Stomach smooth muscle (tissue), 2 donors: ENCODE measurements around the gene RGS10.
"Not testable (repeated sequence)": the region's sequence is repeated elsewhere in the genome, so short reads cannot be mapped to it uniquely, and the experiment has no call there.

ENCODE experiments used
- H3K27ac ChIP-seq: one replicate; pipeline ENCODE4 v1.7.0; 2013; ENCODE audit warnings: mild to moderate bottlenecking, low read length, inconsistent platforms
- H3K27me3 ChIP-seq, 2 donors: one replicate each; pipeline ENCODE4 v1.7.0; 2013; ENCODE audit warnings: low read length in 2 of 2; ENCODE audit not compliant: insufficient read depth in 2 of 2, control insufficient read depth in 1 of 2
- H3K36me3 ChIP-seq, 2 donors: one replicate each; pipeline ENCODE4 v1.7.0; 2013; ENCODE audit warnings: low read length in 2 of 2; ENCODE audit not compliant: control insufficient read depth in 2 of 2, insufficient read depth in 2 of 2
- H3K4me1 ChIP-seq: one replicate; pipeline ENCODE4 v1.7.0; 2013; ENCODE audit warnings: low read length; ENCODE audit not compliant: control insufficient read depth, insufficient read depth
- H3K4me3 ChIP-seq, 2 donors: one replicate each; pipeline ENCODE4 v1.7.0; 2013; ENCODE audit warnings: low read length in 2 of 2
- H3K9ac ChIP-seq, 2 donors: one replicate each; pipeline ENCODE4 v1.7.0; 2013; ENCODE audit warnings: low read length in 2 of 2, mild to moderate bottlenecking in 1 of 2
- H3K9me3 ChIP-seq, 2 donors: one replicate each; pipeline ENCODE4 v1.7.0; 2013; ENCODE audit warnings: low read length in 2 of 2; ENCODE audit not compliant: control insufficient read depth in 2 of 2
- donor health status: healthy.
- donor health status: Pancreatic carcinoma.

The RGS10 gene

DNA sequence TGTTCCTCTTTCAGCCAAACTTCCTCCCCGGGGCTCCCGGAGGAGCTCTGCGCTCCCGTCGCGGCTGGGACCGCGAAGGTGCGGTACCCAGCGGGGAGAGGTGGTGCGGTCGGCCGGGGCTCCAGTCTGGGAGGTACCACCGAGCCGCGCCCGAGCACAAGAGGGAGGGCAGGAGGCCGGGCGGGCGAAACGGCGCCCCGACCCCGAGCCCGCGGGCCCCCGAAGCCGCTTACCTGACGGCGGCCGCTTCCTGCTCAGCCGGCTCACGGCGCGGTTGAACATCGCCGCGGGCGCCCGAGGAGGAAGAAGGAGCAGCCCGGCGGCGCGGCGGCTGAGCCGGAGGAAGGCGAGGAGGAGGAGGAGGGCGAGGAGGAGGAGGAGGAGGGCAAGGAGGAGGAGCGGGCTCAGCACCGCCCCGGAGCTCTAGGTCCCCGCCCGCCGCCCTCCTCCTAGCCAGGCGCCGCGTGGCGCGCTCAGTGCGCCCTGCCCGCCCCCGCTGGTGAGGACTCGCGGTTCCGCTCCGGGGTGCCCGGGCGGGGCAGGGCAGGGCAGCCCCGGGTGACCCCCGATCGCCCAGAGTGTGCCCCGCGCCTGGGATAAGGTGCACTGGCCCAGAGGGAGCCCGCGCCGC lies at the start of gene RGS10:
TSS of gene RGS10 (minus strand) at position 363 of the 631 bp plus-strand sequence. CDS start at position 282, 81 bp downstream.
- peak within 1 kb of the TSS; percentile 82 to 86 for H3K4me3 ChIP-seq
- H3K27me3 ChIP-seq, result no peaks in the 10 kb centered on the region
- no peaks in the 10 kb centered on the region for H3K36me3 ChIP-seq
- H3K27ac ChIP-seq, result peak within 1 kb of the TSS; percentile 85
- H3K9me3 ChIP-seq, result no peaks in the 10 kb centered on the region
- H3K9ac ChIP-seq, result peak within 1 kb of the TSS; percentile 55 to 70
- H3K4me1 ChIP-seq, result peaks cover 44% of the 10 kb centered on the region

DNA sequence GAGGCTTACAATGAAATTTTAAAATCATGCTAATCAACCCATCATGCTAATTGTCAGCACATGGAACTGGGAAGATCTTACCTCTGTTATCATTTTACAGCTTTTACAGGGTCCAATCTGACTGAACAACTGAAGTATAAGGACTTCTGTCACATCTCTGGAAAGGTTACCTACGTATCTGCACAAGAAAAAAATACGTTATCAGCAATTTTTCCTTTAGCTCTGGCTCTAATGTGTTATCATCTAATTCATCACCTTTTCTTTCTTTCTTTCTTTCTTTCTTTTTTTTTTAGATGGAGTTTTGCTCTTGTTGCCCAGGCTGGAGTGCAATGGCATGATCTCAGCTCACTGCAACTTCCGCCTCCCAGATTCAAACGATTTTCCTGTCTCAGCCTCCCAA lies 45.6 kb upstream of the RGS10 start:
- no peaks in the 10 kb centered on the region for H3K27me3 ChIP-seq
- no peaks in the 10 kb centered on the region for H3K9me3 ChIP-seq
- no peak overlapping the region for H3K4me3 ChIP-seq
- H3K4me1 ChIP-seq, result no peaks in the 10 kb centered on the region
- H3K36me3 ChIP-seq, result peaks cover 10 to 24% of the 10 kb centered on the region in 2 donors
- H3K27ac ChIP-seq, result no peak overlapping the region
- H3K9ac ChIP-seq, result no peak overlapping the region

DNA sequence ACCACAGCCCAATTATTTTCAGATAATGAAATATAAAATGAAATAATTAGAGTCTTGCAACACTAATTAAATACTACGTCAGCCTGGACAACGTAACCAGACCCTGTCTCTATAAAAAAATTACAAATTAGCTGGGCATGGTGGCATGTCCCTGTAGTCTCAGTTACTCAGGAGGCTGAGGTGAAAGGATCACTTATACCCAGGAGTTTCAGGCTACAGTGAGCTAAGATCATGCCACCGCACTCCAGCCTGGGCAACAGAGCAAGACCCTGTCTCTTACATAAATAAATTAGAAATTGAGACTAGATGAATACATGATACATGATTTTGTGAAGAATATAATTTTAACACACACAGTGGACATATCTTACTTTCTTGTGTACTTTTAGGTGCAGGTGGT lies 35.8 kb upstream of the RGS10 start:
- H3K27ac ChIP-seq, result no peak overlapping the region
- H3K27me3 ChIP-seq, result no peaks in the 10 kb centered on the region
- no peak overlapping the region for H3K4me3 ChIP-seq
- no peaks in the 10 kb centered on the region for H3K9me3 ChIP-seq
- no peaks in the 10 kb centered on the region for H3K4me1 ChIP-seq
- H3K9ac ChIP-seq, result no peak overlapping the region
- peaks cover 16 to 40% of the 10 kb centered on the region in 2 donors for H3K36me3 ChIP-seq

DNA sequence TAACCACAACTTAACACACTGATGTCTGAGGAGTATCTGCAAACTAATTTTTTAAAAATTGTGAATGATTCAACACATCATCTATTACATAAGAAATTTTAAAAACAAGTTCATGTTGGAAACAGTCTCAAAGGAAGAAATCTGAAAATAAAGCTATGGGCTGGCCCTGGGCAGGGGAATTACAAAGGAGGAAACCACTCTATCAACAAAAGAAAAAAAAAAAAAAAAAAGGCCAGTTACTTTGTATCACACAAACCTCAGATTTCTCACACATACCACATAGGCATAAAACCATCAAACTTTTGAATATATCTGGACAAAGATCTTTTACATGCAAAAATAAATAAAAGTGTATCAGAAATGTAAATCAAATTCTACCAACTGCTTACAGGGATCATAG lies 33.5 kb upstream of the RGS10 start:
- no peak overlapping the region for H3K9ac ChIP-seq
- H3K36me3 ChIP-seq, result peaks cover 20 to 37% of the 10 kb centered on the region in 2 donors
- no peaks in the 10 kb centered on the region for H3K9me3 ChIP-seq
- H3K4me3 ChIP-seq, result no peak overlapping the region
- no peak overlapping the region for H3K27ac ChIP-seq
- no peaks in the 10 kb centered on the region for H3K4me1 ChIP-seq
- H3K27me3 ChIP-seq, result no peaks in the 10 kb centered on the region

DNA sequence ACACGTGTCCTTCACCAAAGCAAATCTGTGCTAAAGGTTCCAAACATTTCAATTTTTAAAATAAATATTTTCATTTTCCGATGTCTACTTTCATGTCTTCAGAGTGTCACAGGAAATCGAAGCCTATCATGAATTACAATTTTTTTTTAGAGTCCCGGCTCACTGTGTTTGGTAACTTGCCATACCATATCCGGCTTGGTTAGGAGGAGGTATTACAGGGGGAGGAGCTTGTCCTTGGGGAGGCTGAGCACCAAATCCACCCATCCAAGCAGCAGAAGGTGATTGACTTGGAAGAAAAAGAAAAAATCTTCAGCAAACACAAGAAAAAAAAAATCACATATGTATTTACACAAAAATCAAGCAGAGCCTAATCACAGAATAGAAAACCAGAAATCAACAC lies 33.0 kb upstream of the RGS10 start:
- no peak overlapping the region for H3K9ac ChIP-seq
- H3K4me1 ChIP-seq, result no peaks in the 10 kb centered on the region
- H3K27me3 ChIP-seq, result no peaks in the 10 kb centered on the region
- no peak overlapping the region for H3K27ac ChIP-seq
- H3K9me3 ChIP-seq, result no peaks in the 10 kb centered on the region
- H3K36me3 ChIP-seq, result peaks cover 20 to 37% of the 10 kb centered on the region in 2 donors
- no peak overlapping the region for H3K4me3 ChIP-seq

DNA sequence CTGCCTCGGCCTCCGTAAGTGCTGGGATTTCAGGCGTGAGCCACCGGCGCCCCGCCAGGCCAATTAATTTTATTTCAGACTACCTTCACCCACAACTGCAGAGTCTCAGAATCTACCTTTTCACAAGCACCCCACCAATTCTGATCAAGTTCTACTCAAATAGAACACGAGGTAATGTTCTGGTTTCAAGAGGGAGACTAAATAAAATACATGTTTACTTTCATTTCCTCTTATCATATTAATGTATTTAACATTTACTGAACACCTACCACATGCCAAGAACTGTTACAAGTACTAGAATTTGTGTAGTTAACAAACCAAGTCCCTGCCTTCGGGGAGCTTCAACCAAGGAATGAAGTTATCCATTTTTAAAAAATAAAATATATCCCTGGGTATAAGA lies 25.5 kb upstream of the RGS10 start:
- no peaks in the 10 kb centered on the region for H3K9me3 ChIP-seq
- no peak overlapping the region for H3K27ac ChIP-seq
- no peaks in the 10 kb centered on the region for H3K27me3 ChIP-seq
- no peak overlapping the region for H3K9ac ChIP-seq
- peaks cover 0 to 4% of the 10 kb centered on the region in 2 donors for H3K36me3 ChIP-seq
- no peak overlapping the region for H3K4me3 ChIP-seq
- H3K4me1 ChIP-seq, result peaks cover 2% of the 10 kb centered on the region

- H3K9ac ChIP-seq, result no peak overlapping the region
- H3K36me3 ChIP-seq, result no peaks in the 10 kb centered on the region
- H3K4me1 ChIP-seq, result no peaks in the 10 kb centered on the region
- no peaks in the 10 kb centered on the region for H3K9me3 ChIP-seq
- H3K4me3 ChIP-seq, result no peak overlapping the region
- no peaks in the 10 kb centered on the region for H3K27me3 ChIP-seq
- no peak overlapping the region for H3K27ac ChIP-seq
Measured at GRCh38 chr10:119562097-119562496, 19.6 kb upstream of the RGS10 start.

DNA sequence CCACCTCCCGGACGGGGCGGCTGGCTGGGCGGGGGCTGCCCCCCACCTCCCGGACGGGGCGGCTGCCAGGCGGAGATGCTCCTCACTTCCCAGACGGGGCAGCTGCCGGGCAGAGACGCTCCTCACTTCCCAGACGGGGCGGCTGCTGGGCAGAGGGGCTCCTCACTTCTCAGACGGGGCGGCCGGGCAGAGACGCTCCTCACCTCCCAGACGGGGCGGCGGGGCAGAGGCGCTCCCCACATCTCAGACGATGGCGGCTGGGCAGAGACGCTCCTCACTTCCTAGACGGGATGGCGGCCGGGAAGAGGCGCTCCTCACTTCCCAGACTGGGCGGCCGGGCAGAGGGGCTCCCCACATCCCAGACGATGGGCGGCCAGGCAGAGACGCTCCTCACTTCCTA lies 17.0 kb upstream of the RGS10 start:
- not testable (repeated sequence) for H3K36me3 ChIP-seq, H3K9me3 ChIP-seq, H3K4me3 ChIP-seq, H3K27ac ChIP-seq, H3K4me1 ChIP-seq, H3K9ac ChIP-seq, H3K27me3 ChIP-seq

DNA sequence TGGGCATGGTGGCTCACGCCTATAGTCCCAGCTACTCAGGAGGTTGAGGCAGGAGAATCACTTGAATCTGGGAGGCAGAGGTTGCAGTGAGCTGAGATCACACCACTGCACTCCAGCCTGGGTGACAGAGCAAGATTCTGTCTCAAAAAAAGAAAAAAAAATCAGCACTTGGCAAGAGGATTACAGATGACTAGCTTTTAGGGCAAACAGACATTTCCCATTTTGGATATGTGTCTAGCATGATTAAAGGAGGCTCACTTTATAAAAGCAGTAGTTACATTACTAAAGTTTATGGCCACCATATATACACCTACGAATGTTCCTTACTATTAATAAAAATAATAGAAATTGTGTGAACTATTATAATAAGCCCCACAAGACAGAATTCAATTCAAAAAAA lies 13.6 kb upstream of the RGS10 start:
- H3K4me3 ChIP-seq, H3K27ac ChIP-seq, H3K36me3 ChIP-seq, H3K4me1 ChIP-seq, H3K9me3 ChIP-seq, H3K9ac ChIP-seq, H3K27me3 ChIP-seq: not testable (repeated sequence)

- Histone ChIP-seq H3K9me3 (no peaks in the 10 kb centered on the region), H3K4me1 (no peaks in the 10 kb centered on the region), H3K4me3 (no peak overlapping the region), H3K36me3 (no peaks in the 10 kb centered on the region), H3K27me3 (no peaks in the 10 kb centered on the region), H3K9ac (no peak overlapping the region), H3K27ac (no peak overlapping the region)
Measured at GRCh38 chr10:119555178-119555784, 12.8 kb upstream of the RGS10 start.

DNA sequence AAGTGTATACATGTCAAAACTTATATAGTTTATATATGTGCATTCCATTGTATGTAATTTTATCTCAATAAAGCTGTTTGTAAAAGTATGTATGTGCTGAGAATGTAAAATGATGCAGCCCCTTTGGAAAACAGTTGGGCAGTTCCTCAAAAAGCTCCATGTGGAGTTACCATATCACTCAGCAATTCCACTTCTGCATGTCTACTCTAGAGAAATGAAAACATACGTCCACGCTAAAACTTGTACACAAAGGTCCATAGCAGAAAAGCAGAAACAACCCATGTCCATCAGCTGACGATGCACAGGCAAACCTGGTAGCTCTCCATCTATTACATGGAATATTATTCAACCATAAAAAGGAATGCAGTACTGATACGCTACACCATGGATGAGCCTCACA lies 8.3 kb upstream of the RGS10 start:
- no peak overlapping the region for H3K27ac ChIP-seq
- H3K9ac ChIP-seq, result no peak overlapping the region
- H3K4me3 ChIP-seq, result no peak overlapping the region
- no peaks in the 10 kb centered on the region for H3K27me3 ChIP-seq
- no peaks in the 10 kb centered on the region for H3K9me3 ChIP-seq
- no peaks in the 10 kb centered on the region for H3K4me1 ChIP-seq
- no peaks in the 10 kb centered on the region for H3K36me3 ChIP-seq
